ENCODE measurements around the gene KRTCAP2.

Gene KRTCAP2

GRCh38 chr1:155120253-155120652 lies 52.9 kb downstream of the KRTCAP2 start:
- Mint-ChIP-seq H3K27me3 (ENCODE audit: low read depth) (peaks cover 37% of the 10 kb centered on the region), H3K9me3 (no peaks in the 10 kb centered on the region), H3K4me3 (no peak overlapping the region), H3K36me3 (ENCODE audit: low read depth) (no peaks in the 10 kb centered on the region), H3K4me1 (ENCODE audit: low read depth) (no peaks in the 10 kb centered on the region), H3K27ac (no peak overlapping the region)
- no peak for DNase-seq (ENCODE audit: low spot score)
